Erythroblast (primary cell): ENCODE data around the gene CHMP4B.

Experiments
- GATA1 ChIP-seq: IDR thresholded peaks from 2 replicates; pipeline ENCODE4 v1.6.1; 2011; ENCODE audit warnings: low read depth, mild to moderate bottlenecking, control low read depth, low read length, moderate library complexity
- POLR2A ChIP-seq: IDR thresholded peaks from 2 replicates; pipeline ENCODE4 v1.6.1; 2011; ENCODE audit warnings: mild to moderate bottlenecking, low read length

- TF ChIP-seq POLR2A (no peak), GATA1 (no peak)
Observed at GRCh38 chr20:33767777-33768138, 43.4 kb upstream of the CHMP4B start.
